ENCODE measurements around the gene DCLK1.

- TF ChIP-seq CTCF (IDR thresholded peaks at IDR 0.05 in 4 of 5, conservative IDR thresholded peaks at IDR 0.05 in 1 of 5) (peak in 4 of 5 experiments; percentile 30 to 59 (median 52)), POLR2A (IDR thresholded peaks at IDR 0.05) (no peak)
Observed at GRCh38 chr13:35818633-35819067, 312.5 kb downstream of the DCLK1 start.

Data from gastrocnemius medialis (tissue), 4 donors.